ENCODE measurements around the gene NR2F1.

- TF ChIP-seq, protein P1, sequence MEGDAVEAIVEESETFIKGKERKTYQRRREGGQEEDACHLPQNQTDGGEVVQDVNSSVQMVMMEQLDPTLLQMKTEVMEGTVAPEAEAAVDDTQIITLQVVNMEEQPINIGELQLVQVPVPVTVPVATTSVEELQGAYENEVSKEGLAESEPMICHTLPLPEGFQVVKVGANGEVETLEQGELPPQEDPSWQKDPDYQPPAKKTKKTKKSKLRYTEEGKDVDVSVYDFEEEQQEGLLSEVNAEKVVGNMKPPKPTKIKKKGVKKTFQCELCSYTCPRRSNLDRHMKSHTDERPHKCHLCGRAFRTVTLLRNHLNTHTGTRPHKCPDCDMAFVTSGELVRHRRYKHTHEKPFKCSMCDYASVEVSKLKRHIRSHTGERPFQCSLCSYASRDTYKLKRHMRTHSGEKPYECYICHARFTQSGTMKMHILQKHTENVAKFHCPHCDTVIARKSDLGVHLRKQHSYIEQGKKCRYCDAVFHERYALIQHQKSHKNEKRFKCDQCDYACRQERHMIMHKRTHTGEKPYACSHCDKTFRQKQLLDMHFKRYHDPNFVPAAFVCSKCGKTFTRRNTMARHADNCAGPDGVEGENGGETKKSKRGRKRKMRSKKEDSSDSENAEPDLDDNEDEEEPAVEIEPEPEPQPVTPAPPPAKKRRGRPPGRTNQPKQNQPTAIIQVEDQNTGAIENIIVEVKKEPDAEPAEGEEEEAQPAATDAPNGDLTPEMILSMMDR (IDR thresholded peaks at IDR 0.05 in 8 of 11, conservative IDR thresholded peaks at IDR 0.05 in 3 of 11): no peak
- TF ChIP-seq POLR2A (IDR thresholded peaks at IDR 0.05) (no peak), POLR2AphosphoS5 (IDR thresholded peaks at IDR 0.05) (no peak)
Observed at GRCh38 chr5:93570294-93571113, 12.5 kb upstream of the NR2F1 start.
